ENCODE measurements around the gene THAP11. TPM values are rescaled to one million over a fixed set of nuclear protein-coding genes. Genes with fewer than 3 reads are reported as not detected.

THAP11 gene
- total RNA-seq: 10 to 100 TPM; 19.9 to 85.6 (median 34.3) TPM
- 1 to 10 TPM; 8.4 to 8.6 (median 8.5) TPM for polyA plus RNA-seq
- long read RNA-seq, donor 1, transcript THAP11-201 (1 exons, 2,114 nt): major isoform, 22 of 22 reads
- long read RNA-seq, donor 1, partial matches to known transcripts: 0 of 22 reads
- long read RNA-seq, donor 1, other reads (novel, unspliced or antisense): 0 of 22 reads
- long read RNA-seq, donor 2, transcript THAP11-201 (1 exons, 2,114 nt): major isoform, 18 of 18 reads
- long read RNA-seq, donor 2, partial matches to known transcripts: 0 of 18 reads
- long read RNA-seq, donor 2, other reads (novel, unspliced or antisense): 0 of 18 reads
- long read RNA-seq, donor 3, transcript THAP11-201 (1 exons, 2,114 nt): major isoform, 26 of 26 reads
- long read RNA-seq, donor 3, partial matches to known transcripts: 0 of 26 reads
- long read RNA-seq, donor 3, other reads (novel, unspliced or antisense): 0 of 26 reads
- long read RNA-seq, donor 4, partial matches to known transcripts: 0 of 2 reads
- long read RNA-seq, donor 4, other reads (novel, unspliced or antisense): 0 of 2 reads
- long read RNA-seq, donor 5, transcript THAP11-201 (1 exons, 2,114 nt): major isoform, 99 of 99 reads
- long read RNA-seq, donor 5, partial matches to known transcripts: 0 of 99 reads
- long read RNA-seq, donor 5, other reads (novel, unspliced or antisense): 0 of 99 reads
- long read RNA-seq, donor 6, partial matches to known transcripts: 0 of 1 reads
- long read RNA-seq, donor 6, other reads (novel, unspliced or antisense): 0 of 1 reads
- long read RNA-seq, donor 7, transcript THAP11-201 (1 exons, 2,114 nt): major isoform, 14 of 14 reads
- long read RNA-seq, donor 7, partial matches to known transcripts: 0 of 14 reads
- long read RNA-seq, donor 7, other reads (novel, unspliced or antisense): 0 of 14 reads
- long read RNA-seq, donor 8, transcript THAP11-201 (1 exons, 2,114 nt): major isoform, 41 of 41 reads
- long read RNA-seq, donor 8, partial matches to known transcripts: 0 of 41 reads
- long read RNA-seq, donor 8, other reads (novel, unspliced or antisense): 0 of 41 reads
- long read RNA-seq, donor 9, transcript THAP11-201 (1 exons, 2,114 nt): major isoform, 35 of 35 reads
- long read RNA-seq, donor 9, partial matches to known transcripts: 0 of 35 reads
- long read RNA-seq, donor 9, other reads (novel, unspliced or antisense): 0 of 35 reads
- long read RNA-seq, donor 10, transcript THAP11-201 (1 exons, 2,114 nt): major isoform, 18 of 18 reads
- long read RNA-seq, donor 10, partial matches to known transcripts: 0 of 18 reads
- long read RNA-seq, donor 10, other reads (novel, unspliced or antisense): 0 of 18 reads

DNA sequence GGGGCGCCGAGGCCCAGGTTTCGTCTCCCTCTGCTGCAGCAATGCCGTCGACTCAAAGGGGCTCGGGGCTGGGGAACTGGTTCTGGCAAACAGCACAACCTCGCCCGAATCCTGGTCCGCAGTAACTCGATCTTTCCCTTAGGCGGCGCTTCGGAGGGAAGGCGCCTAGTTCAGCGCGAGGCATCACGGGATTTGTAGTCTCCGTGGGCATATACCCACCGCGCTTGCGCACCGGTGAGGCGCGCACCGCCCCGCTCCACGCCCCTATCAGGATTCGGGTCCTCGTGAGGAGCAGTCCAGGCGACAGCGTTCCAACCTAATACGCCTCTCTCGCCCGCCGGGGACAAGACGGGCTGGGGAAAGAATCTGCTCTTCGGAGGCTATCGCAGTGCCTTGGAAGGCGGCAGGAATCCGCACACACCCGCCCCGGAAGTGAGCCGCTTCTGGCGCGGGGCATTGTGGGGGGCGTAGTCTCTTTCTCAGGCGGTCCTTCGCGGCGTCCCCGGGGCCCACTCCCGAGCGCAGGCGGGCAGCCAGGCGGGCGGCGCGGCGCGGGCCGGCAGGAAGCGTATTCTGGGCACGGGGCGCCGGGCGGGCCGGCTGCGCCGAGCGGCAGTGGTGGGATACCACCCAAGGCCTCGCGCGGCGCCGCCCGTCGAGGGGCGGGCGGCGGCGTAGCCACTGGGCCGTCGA, at the start of gene THAP11:
TSS of gene THAP11 (plus strand) at position 505 of the 693 bp plus-strand sequence. CDS start 235 bp downstream, outside the sequence.
- Histone ChIP-seq H3K36me3 (replicated peaks in 1 of 2) (no peaks in the 10 kb centered on the region), H3K9me3 (replicated peaks in 1 of 3) (no peaks in the 10 kb centered on the region), H3K27ac (peak within 1 kb of the TSS; percentile 94 to 100 (median 98)), H3K4me1 (replicated peaks in 1 of 2) (peaks cover 32 to 36% of the 10 kb centered on the region in 2 donors), H3K27me3 (no peaks in the 10 kb centered on the region), H3K4me3 (peak within 1 kb of the TSS; percentile 52 to 94 (median 70))
- TF ChIP-seq, protein P1, sequence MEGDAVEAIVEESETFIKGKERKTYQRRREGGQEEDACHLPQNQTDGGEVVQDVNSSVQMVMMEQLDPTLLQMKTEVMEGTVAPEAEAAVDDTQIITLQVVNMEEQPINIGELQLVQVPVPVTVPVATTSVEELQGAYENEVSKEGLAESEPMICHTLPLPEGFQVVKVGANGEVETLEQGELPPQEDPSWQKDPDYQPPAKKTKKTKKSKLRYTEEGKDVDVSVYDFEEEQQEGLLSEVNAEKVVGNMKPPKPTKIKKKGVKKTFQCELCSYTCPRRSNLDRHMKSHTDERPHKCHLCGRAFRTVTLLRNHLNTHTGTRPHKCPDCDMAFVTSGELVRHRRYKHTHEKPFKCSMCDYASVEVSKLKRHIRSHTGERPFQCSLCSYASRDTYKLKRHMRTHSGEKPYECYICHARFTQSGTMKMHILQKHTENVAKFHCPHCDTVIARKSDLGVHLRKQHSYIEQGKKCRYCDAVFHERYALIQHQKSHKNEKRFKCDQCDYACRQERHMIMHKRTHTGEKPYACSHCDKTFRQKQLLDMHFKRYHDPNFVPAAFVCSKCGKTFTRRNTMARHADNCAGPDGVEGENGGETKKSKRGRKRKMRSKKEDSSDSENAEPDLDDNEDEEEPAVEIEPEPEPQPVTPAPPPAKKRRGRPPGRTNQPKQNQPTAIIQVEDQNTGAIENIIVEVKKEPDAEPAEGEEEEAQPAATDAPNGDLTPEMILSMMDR (IDR thresholded peaks at IDR 0.05): peak; percentile 70 to 93 (median 90)
- TF ChIP-seq POLR2A (IDR thresholded peaks at IDR 0.05): peak; percentile 34 to 64
- 0 to 1% (median 1%) methylated on average over 14 to 83 of the region's 83 CpGs for WGBS, 4 donors
- intact Hi-C loops (cut with DNase I): no loop called here
- DNase-seq: peak; percentile 93 to 98 (median 95)

DNA sequence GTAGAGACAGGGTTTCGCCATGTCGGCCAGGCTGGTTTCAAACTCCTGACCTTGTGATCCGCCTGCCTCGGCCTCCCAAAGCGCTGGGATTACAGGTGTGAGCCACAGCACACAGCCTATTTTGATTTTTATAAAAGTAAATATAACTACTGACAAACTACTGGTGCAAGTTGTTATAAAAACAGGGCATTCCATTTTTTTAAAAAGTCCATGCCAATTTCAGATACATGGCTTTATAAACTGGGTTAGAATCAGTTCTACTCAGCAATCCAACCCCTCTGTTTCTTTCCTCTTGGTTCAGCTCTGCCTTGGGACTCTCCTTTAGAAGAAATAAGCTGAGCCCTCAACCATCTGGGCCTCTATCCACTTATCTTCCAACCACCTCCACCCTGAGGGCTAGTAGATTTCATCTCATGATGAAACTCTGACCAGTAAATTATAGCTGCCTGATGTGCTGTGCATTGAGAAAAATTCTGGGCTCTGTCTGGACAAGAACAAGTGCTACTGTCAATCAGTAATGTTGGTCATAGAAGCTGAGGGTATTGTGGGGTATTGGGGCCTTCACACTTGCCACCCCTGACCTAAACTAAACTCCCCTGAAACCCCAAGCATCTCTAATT, 45.9 kb upstream of the THAP11 start:
- Histone ChIP-seq H3K4me3 (no peak overlapping the region), H3K27me3 (no peaks in the 10 kb centered on the region), H3K9me3 (replicated peaks in 1 of 3) (no peaks in the 10 kb centered on the region), H3K4me1 (replicated peaks in 1 of 2) (peaks cover 0 to 8% of the 10 kb centered on the region in 2 donors), H3K27ac (no peak overlapping the region), H3K36me3 (replicated peaks in 1 of 2) (peaks cover 0 to 11% of the 10 kb centered on the region in 2 donors)
- 92 to 100% (median 97%) methylated on average over 5 of the region's 5 CpGs for WGBS, 4 donors
- no peak for DNase-seq
- intact Hi-C loops (cut with DNase I): no loop called here
- TF ChIP-seq, protein P1 (IDR thresholded peaks at IDR 0.05): no peak
- TF ChIP-seq POLR2A (IDR thresholded peaks at IDR 0.05): no peak

DNA sequence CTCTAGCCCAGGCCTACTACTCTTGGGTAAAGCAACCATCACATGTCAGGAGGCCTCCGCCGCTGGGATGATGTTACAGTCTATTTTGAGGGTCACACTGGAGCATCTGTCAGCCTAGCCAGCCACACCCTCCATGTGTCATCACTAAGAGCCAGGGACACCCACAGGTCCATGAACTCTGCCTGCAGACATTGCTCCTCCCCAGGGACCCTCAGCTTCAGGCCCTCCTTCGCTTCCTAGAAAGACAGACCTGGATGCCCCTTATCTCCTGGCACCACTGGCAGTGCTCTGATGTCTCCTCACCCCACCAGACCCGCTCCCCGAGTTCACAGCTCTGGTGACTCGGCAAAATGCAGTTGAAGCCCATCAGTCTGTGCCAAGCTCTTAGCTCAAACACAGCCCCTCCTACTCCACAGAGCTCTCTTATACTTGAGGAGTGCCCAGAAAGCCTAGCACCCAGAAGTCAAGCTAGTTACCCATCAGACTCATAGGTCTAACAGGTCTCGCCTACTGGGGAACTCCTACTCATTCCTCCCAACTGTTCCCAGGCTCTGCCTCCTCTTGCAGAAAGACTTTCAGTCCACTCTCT, 41.7 kb upstream of the THAP11 start:
- Histone ChIP-seq H3K36me3 (replicated peaks in 1 of 2) (peaks cover 0 to 11% of the 10 kb centered on the region in 2 donors), H3K9me3 (replicated peaks in 1 of 3) (no peaks in the 10 kb centered on the region), H3K27me3 (no peaks in the 10 kb centered on the region), H3K4me3 (no peak overlapping the region), H3K4me1 (replicated peaks in 1 of 2) (peaks cover 12 to 16% of the 10 kb centered on the region in 2 donors), H3K27ac (peak overlapping the region in 1 of 5 donors; percentile 50)
- DNase-seq: peak; percentile 31 to 77 (median 62)
- intact Hi-C loops (cut with DNase I): loop anchor here in 1 of 2 donors (5.0 to 10.0 kb wide), 2 partner anchors 76 to 133 kb away; partner anchors contain the start of genes C16orf86 and ENKD1
- WGBS, 4 donors: 61 to 77% (median 70%) methylated on average over 5 to 7 of the region's 7 CpGs
- no peak for TF ChIP-seq POLR2A (IDR thresholded peaks at IDR 0.05)
- TF ChIP-seq, protein P1 (IDR thresholded peaks at IDR 0.05): no peak
